Epithelial cell of esophagus (primary cell): Measurements from ENCODE around the gene TMEM135.

Experiments
- DNase-seq: peaks from one replicate; pipeline ENCODE4 v3.0.0; 2010; ENCODE audit warnings: low read depth
- H3K4me3 ChIP-seq: 2 replicates; pipeline ENCODE4 v1.5.1; 2011; ENCODE audit warnings: mild to moderate bottlenecking, low read length, control low read depth
- CTCF ChIP-seq: IDR thresholded peaks from 2 replicates; pipeline ENCODE4 v1.5.1; 2011; ENCODE audit warnings: low read depth, mild to moderate bottlenecking, low read length, control low read depth, inconsistent platforms; ENCODE audit not compliant: insufficient read depth; ENCODE audit errors: missing control alignments

TMEM135 gene

GRCh38 chr11:87007963-87008362 is 29.8 kb upstream of the TMEM135 start:
- DNase-seq: no peak
- TF ChIP-seq CTCF: no peak
- no peak overlapping the region for H3K4me3 ChIP-seq

- TF ChIP-seq CTCF: no peak
- H3K4me3 ChIP-seq: no peak overlapping the region
- no peak for DNase-seq
Observed at GRCh38 chr11:87012089-87012488, 25.6 kb upstream of the TMEM135 start.

- no peak for TF ChIP-seq CTCF
- no peak overlapping the region for H3K4me3 ChIP-seq
- no peak for DNase-seq
Observed at GRCh38 chr11:87012673-87013072, 25.1 kb upstream of the TMEM135 start.

GRCh38 chr11:87013912-87014825 is 23.6 kb upstream of the TMEM135 start:
- DNase-seq: no peak
- TF ChIP-seq CTCF: no peak
- H3K4me3 ChIP-seq: no peak overlapping the region

GRCh38 chr11:87015645-87016044 is 22.1 kb upstream of the TMEM135 start:
- no peak for TF ChIP-seq CTCF
- no peak overlapping the region for H3K4me3 ChIP-seq
- no peak for DNase-seq

GRCh38 chr11:87019613-87020271 is 18.0 kb upstream of the TMEM135 start:
- no peak overlapping the region for H3K4me3 ChIP-seq
- TF ChIP-seq CTCF: no peak
- DNase-seq: no peak

GRCh38 chr11:87020336-87020735 is 17.4 kb upstream of the TMEM135 start:
- no peak for DNase-seq
- no peak for TF ChIP-seq CTCF
- H3K4me3 ChIP-seq: no peak overlapping the region
